Endothelial cell of umbilical vein (primary cell): ENCODE data around the gene SRD5A1. TPM values are rescaled to one million over a fixed set of nuclear protein-coding genes. Genes with fewer than 3 reads are reported as not detected.

ENCODE experiments used
- BruUV-seq: library from RNA; stranded (reverse); fragments of 400-500 nt; replicated peaks from 2 replicates; lab custom pipeline; 2021; lab: Mats Ljungman, UMichigan
- CTCF ChIA-PET: fragments of 300-600, 350-600 bp; sonication (Branson Sonifier 250); formaldehyde crosslinking; loops from one replicate; lab custom pipeline; 2021; ENCODE audit warnings: antibody characterized with exemption, inconsistent platforms; lab: Charles Lee
- POLR2A ChIA-PET: fragments of 300-600, 350-600 bp; sonication (Branson Sonifier 250); formaldehyde crosslinking; loops from one replicate; lab custom pipeline; 2021; ENCODE audit warnings: antibody characterized with exemption, inconsistent platforms; lab: Charles Lee
- DNase-seq: peaks from one replicate; pipeline ENCODE4 v3.0.0-alpha.2; 2011; ENCODE audit warnings: low read depth, low spot score
- FAIRE-seq: peaks from 2 replicates; lab custom pipeline; 2011; peaks lifted over from hg19 to GRCh38; lab: Jason Lieb, UNC
- H2AFZ ChIP-seq: 2 replicates; pipeline ENCODE4 v1.6.0; 2012; ENCODE audit warnings: low read depth, low read length, control low read depth, inconsistent platforms
- H3K27ac ChIP-seq: 2 replicates; pipeline ENCODE4 v1.5.1; 2011; ENCODE audit warnings: low read depth, mild to moderate bottlenecking, control low read depth, low read length, moderate library complexity; ENCODE audit not compliant: insufficient read depth
- H3K27me3 ChIP-seq, 2 experiments: 2 replicates each; pipeline versions ENCODE4 v1.6.0 to v1.6.1; 2011; ENCODE audit warnings: low read length in 2 of 2, mixed read lengths in 1 of 2; ENCODE audit not compliant: control insufficient read depth in 2 of 2, insufficient read depth in 2 of 2
- H3K36me3 ChIP-seq, 2 experiments: 2 replicates in 1 of 2; 3 replicates in 1 of 2; pipeline ENCODE4 v1.5.1; 2011; ENCODE audit warnings: low read length in 2 of 2, mild to moderate bottlenecking in 1 of 2, moderate library complexity in 1 of 2; ENCODE audit not compliant: control insufficient read depth in 2 of 2, insufficient read depth in 2 of 2; ENCODE audit errors: extremely low read depth in 1 of 2
- H3K4me1 ChIP-seq: 3 replicates; pipeline ENCODE4 v1.5.1; 2011; ENCODE audit warnings: mild to moderate bottlenecking, low read length; ENCODE audit not compliant: control insufficient read depth, insufficient read depth; ENCODE audit errors: extremely low read depth
- H3K4me2 ChIP-seq: 2 replicates; pipeline ENCODE4 v1.6.1; 2011; ENCODE audit warnings: low read length, control low read depth, mixed read lengths; ENCODE audit not compliant: insufficient read depth
- H3K4me3 ChIP-seq, 3 experiments: fragments of 200-600 bp in 1 of 3; sonication (generic), shearing (Covaris generic) in 1 of 3; replicated peaks in 1 of 3; 2 replicates each; pipeline ENCODE4 v1.5.1; 2011 to 2016; ENCODE audit warnings: control low read depth in 3 of 3, low read length in 3 of 3, mild to moderate bottlenecking in 2 of 3, inconsistent platforms in 1 of 3, low read depth in 1 of 3, moderate library complexity in 1 of 3; ENCODE audit not compliant: insufficient read depth in 1 of 3
- H3K79me2 ChIP-seq: 2 replicates; pipeline ENCODE4 v1.6.0; 2012; ENCODE audit warnings: low read length, inconsistent platforms; ENCODE audit not compliant: control insufficient read depth, insufficient read depth
- H3K9ac ChIP-seq: replicated peaks from 2 replicates; pipeline ENCODE3; 2011; ENCODE audit warnings: low read length, control low read depth; ENCODE audit not compliant: insufficient read depth; ENCODE audit errors: extremely low read depth
- H3K9me1 ChIP-seq: replicated peaks from 3 replicates; pipeline ENCODE4 v1.6.0; 2011; ENCODE audit warnings: mild to moderate bottlenecking, low read length; ENCODE audit not compliant: control insufficient read depth, insufficient read depth; ENCODE audit errors: extremely low read depth
- H3K9me3 ChIP-seq: replicated peaks from 2 replicates; pipeline ENCODE4 v1.5.1; 2012; ENCODE audit warnings: low read length, inconsistent platforms; ENCODE audit not compliant: control insufficient read depth, insufficient read depth
- H4K20me1 ChIP-seq: replicated peaks from 2 replicates; pipeline ENCODE3; 2011; ENCODE audit warnings: mild to moderate bottlenecking, low read length; ENCODE audit not compliant: control insufficient read depth, insufficient read depth; ENCODE audit errors: extremely low read depth
- EZH2 ChIP-seq: IDR thresholded peaks from 2 replicates; pipeline ENCODE4 v1.6.1; 2012; ENCODE audit warnings: borderline replicate concordance, low read depth, mild to moderate bottlenecking, moderate library complexity, low read length, inconsistent platforms; ENCODE audit not compliant: severe bottlenecking
- FOS ChIP-seq: IDR thresholded peaks from 2 replicates; pipeline ENCODE4 v1.6.1; 2011; ENCODE audit warnings: mild to moderate bottlenecking, low read length, moderate library complexity, borderline replicate concordance; ENCODE audit not compliant: insufficient read depth
- GATA2 ChIP-seq: IDR thresholded peaks from 2 replicates; pipeline ENCODE4 v1.7.0; 2011; ENCODE audit warnings: low read depth, mild to moderate bottlenecking, moderate library complexity, mixed read lengths, low read length; ENCODE audit not compliant: insufficient read length, insufficient read depth
- JUN ChIP-seq: IDR thresholded peaks from 2 replicates; pipeline ENCODE4 v1.6.1; 2011; ENCODE audit warnings: borderline replicate concordance, low read depth; ENCODE audit not compliant: insufficient read length, insufficient read depth
- MAX ChIP-seq: IDR thresholded peaks from 2 replicates; pipeline ENCODE4 v1.6.1; 2011; ENCODE audit not compliant: insufficient read depth, insufficient read length
- MYC ChIP-seq: IDR thresholded peaks from one replicate; pipeline ENCODE4 v1.6.1; 2011; ENCODE audit warnings: mild to moderate bottlenecking, low read depth, low read length
- POLR2A ChIP-seq: IDR thresholded peaks from 2 replicates; pipeline ENCODE4 v1.6.1; 2012; ENCODE audit warnings: low read depth, mild to moderate bottlenecking, control low read depth, low read length
- POLR2AphosphoS5 ChIP-seq: IDR thresholded peaks from 2 replicates; pipeline ENCODE4 v1.6.1; 2012; ENCODE audit warnings: low read depth, mild to moderate bottlenecking, control low read depth, low read length, moderate library complexity; ENCODE audit not compliant: insufficient read depth
- dilution Hi-C: fragments of 300-500 bp; cut with MboI; formaldehyde crosslinking; loops from one replicate; pipeline ENCODE4 v1.15.0; 2019; ENCODE audit warnings: low sequenced_read_pairs; ENCODE audit not compliant: extremely low pct_ligation_motif_present
- intact Hi-C: fragments of 100-400 bp; cut with micrococcal nuclease; formaldehyde crosslinking; loops from one replicate; pipeline ENCODE4 v1.10.0; 2022
- polyA plus RNA-seq, 4 experiments: library from polyadenylated mRNA; depleted of rRNA in 3 of 4; stranded (reverse) in 3 of 4; unstranded in 1 of 4; fragments of >200 nt; gene quantifications; 2 replicates each; pipeline versions ENCODE4 v1.2.1 to v1.2.3, GENCODE V29; 2011 to 2012; ENCODE audit warnings: missing spikeins in 1 of 4
- total RNA-seq: library from RNA; stranded (reverse); gene quantifications from 2 replicates; pipeline ENCODE4 v1.2.3, GENCODE V29; 2021
- TF ChIP-seq, protein P1 (sequence below), 2 donors: IDR thresholded peaks; 1 replicate in 1 of 2; 2 replicates in 1 of 2; pipeline ENCODE4 v1.5.1; 2011; ENCODE audit warnings: low read length in 2 of 2, mild to moderate bottlenecking in 2 of 2, moderate library complexity in 2 of 2, control low read depth in 1 of 2, inconsistent platforms in 1 of 2, low read depth in 1 of 2; ENCODE audit not compliant: insufficient read depth in 1 of 2; ENCODE audit errors: extremely low read depth in 1 of 2

Gene SRD5A1
- total and polyA plus RNA-seq, 2 donors (not counting 3 experiments of a cell fraction or from before 2014, with no cell fraction given), result 11.6 to 14.8 TPM

DNA sequence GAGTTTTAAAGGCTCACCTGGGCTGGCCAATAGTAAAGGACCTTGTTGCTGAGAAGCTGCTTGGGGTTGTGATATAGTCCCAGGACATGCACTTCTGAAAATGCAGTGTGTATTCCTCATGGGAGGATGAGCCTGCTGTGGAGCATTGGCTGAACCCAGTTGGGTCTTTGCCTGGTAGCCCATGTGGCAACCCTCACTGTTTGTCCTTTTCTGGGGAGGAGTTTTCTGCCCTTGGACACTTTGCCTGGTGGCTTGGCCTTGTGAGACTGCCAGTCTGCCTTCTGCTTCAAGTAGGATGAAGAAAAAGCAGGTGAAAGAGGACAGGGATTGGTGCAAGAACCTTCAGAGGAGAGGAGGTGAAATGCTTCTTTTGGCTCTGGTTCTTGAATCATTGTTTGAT lies 84.0 kb downstream of the SRD5A1 start:
- H3K27ac ChIP-seq, result no peak overlapping the region
- H3K9me1 ChIP-seq, result no peaks in the 10 kb centered on the region
- H3K27me3 ChIP-seq, result no peaks in the 10 kb centered on the region
- no peak overlapping the region for H2AFZ ChIP-seq
- no peaks in the 10 kb centered on the region for H3K9me3 ChIP-seq
- peaks cover 0 to 2% of the 10 kb centered on the region in 2 experiments for H3K36me3 ChIP-seq
- CTCF ChIA-PET, result interaction anchor here (0.9 to 1.7 kb wide), 5 partner anchors 11 to 28 kb away, joined by 3 to 6 read pairs (median 4); no protein-coding TSS in a partner anchor
- intact Hi-C loops (no loop called here), dilution Hi-C loops (no loop called here)
- H4K20me1 ChIP-seq, result peaks cover 7% of the 10 kb centered on the region
- H3K9ac ChIP-seq, result no peak overlapping the region
- H3K4me2 ChIP-seq, result peak overlapping the region; percentile 89
- H3K4me1 ChIP-seq, result peaks cover 35% of the 10 kb centered on the region
- H3K4me3 ChIP-seq, result no peak overlapping the region
- H3K79me2 ChIP-seq, result peaks cover 81% of the 10 kb centered on the region
- BruUV-seq, result no TSS peak
- FAIRE-seq, result no peak
- no peak for DNase-seq
- POLR2A ChIA-PET, result no interaction called here
- TF ChIP-seq, protein P1, sequence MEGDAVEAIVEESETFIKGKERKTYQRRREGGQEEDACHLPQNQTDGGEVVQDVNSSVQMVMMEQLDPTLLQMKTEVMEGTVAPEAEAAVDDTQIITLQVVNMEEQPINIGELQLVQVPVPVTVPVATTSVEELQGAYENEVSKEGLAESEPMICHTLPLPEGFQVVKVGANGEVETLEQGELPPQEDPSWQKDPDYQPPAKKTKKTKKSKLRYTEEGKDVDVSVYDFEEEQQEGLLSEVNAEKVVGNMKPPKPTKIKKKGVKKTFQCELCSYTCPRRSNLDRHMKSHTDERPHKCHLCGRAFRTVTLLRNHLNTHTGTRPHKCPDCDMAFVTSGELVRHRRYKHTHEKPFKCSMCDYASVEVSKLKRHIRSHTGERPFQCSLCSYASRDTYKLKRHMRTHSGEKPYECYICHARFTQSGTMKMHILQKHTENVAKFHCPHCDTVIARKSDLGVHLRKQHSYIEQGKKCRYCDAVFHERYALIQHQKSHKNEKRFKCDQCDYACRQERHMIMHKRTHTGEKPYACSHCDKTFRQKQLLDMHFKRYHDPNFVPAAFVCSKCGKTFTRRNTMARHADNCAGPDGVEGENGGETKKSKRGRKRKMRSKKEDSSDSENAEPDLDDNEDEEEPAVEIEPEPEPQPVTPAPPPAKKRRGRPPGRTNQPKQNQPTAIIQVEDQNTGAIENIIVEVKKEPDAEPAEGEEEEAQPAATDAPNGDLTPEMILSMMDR (IDR thresholded peaks at IDR 0.05; ENCODE audit: extremely low read depth in 1 of 2, insufficient read depth in 1 of 2, low read depth in 1 of 2, low read length in 2 of 2), result no peak
- TF ChIP-seq GATA2 (no peak), POLR2A (no peak), FOS (no peak)

- peaks cover 39% of the 10 kb centered on the region for H3K4me1 ChIP-seq
- intact Hi-C loops (no loop called here), dilution Hi-C loops (no loop called here)
- H3K4me3 ChIP-seq, result no peak overlapping the region
- peaks cover 85% of the 10 kb centered on the region for H3K79me2 ChIP-seq
- ChIA-PET POLR2A (no interaction called here), CTCF (interaction anchor here (0.9 to 1.7 kb wide), 4 partner anchors 10 to 27 kb away, joined by 3 to 6 read pairs (median 4); no protein-coding TSS in a partner anchor)
- no peaks in the 10 kb centered on the region for H3K9me1 ChIP-seq
- H3K9me3 ChIP-seq, result no peaks in the 10 kb centered on the region
- DNase-seq (no peak), FAIRE-seq (no peak)
- TF ChIP-seq MYC (no peak), GATA2 (no peak), FOS (no peak), POLR2A (no peak), JUN (no peak), POLR2AphosphoS5 (no peak), EZH2 (no peak), MAX (no peak)
- TF ChIP-seq, protein P1 (IDR thresholded peaks at IDR 0.05; ENCODE audit: extremely low read depth in 1 of 2, insufficient read depth in 1 of 2, low read depth in 1 of 2, low read length in 2 of 2), result no peak
- H3K27ac ChIP-seq, result no peak overlapping the region
- no TSS peak for BruUV-seq
- H2AFZ ChIP-seq, result no peak overlapping the region
- H3K4me2 ChIP-seq, result no peak overlapping the region
- H4K20me1 ChIP-seq, result peaks cover 7% of the 10 kb centered on the region
- H3K36me3 ChIP-seq, result peaks cover 0 to 2% of the 10 kb centered on the region in 2 experiments
- no peaks in the 10 kb centered on the region for H3K27me3 ChIP-seq
- no peak overlapping the region for H3K9ac ChIP-seq
These were observed 84.4 kb downstream of the SRD5A1 start for GRCh38 chr5:6717687-6718086.
